SK-N-SH (cell line): ENCODE data around the gene SPACA7. TPM values are rescaled to one million over a fixed set of nuclear protein-coding genes. Genes with fewer than 3 reads are reported as not detected.

Experiments used
- CTCF ChIA-PET: fragments of 300-600, 350-600 bp; formaldehyde crosslinking; extraction: SDS; loops from one replicate; lab custom pipeline; 2021; lab: Yijun Ruan, JAX
- POLR2A ChIA-PET: fragments of 350-600 bp; sonication (Branson Sonifier 250); formaldehyde crosslinking; extraction: SDS; loops from one replicate; lab custom pipeline; 2020; ENCODE audit warnings: antibody characterized with exemption, inconsistent platforms; lab: Yijun Ruan, JAX
- DNase-seq: peaks from one replicate; pipeline ENCODE4 v3.0.0; 2012
- H2AFZ ChIP-seq: fragments of 200-600 bp; sonication (generic); 2 replicates; pipeline ENCODE4 v1.8.1; 2016; ENCODE audit warnings: antibody characterized with exemption, mild to moderate bottlenecking, low read depth
- H3F3A ChIP-seq: fragments of 200-600 bp; sonication (generic); replicated peaks from 2 replicates; pipeline ENCODE3; 2016; ENCODE audit warnings: antibody characterized with exemption, mild to moderate bottlenecking; ENCODE audit not compliant: insufficient read depth
- H3K27ac ChIP-seq, 2 experiments: fragments of 200-500 bp in 1 of 2; fragments of 200-600 bp in 1 of 2; sonication (Bioruptor generic) in 1 of 2; sonication (generic), shearing (Covaris generic) in 1 of 2; 2 replicates each; pipeline versions ENCODE4 v1.5.1 to v1.6.1; 2014 to 2016; ENCODE audit warnings: low read depth in 2 of 2, inconsistent platforms in 1 of 2, low read length in 1 of 2, mild to moderate bottlenecking in 1 of 2, mixed read lengths in 1 of 2
- H3K27me3 ChIP-seq: fragments of 200-600 bp; sonication (generic), shearing (Covaris generic); 2 replicates; pipeline ENCODE4 v1.6.1; 2016; ENCODE audit warnings: mixed run types; ENCODE audit not compliant: insufficient read depth
- H3K36me3 ChIP-seq, 2 experiments: fragments of 200-500 bp in 1 of 2; fragments of 200-600 bp in 1 of 2; sonication (Bioruptor generic) in 1 of 2; sonication (generic) in 1 of 2; replicated peaks in 1 of 2; 2 replicates each; pipeline versions ENCODE3 to v1.5.1; 2014 to 2016; ENCODE audit warnings: low read length in 1 of 2, mild to moderate bottlenecking in 1 of 2; ENCODE audit not compliant: insufficient read depth in 2 of 2, control insufficient read depth in 1 of 2
- H3K4me1 ChIP-seq, 2 experiments: fragments of 200-500 bp in 1 of 2; fragments of 200-600 bp in 1 of 2; sonication (Bioruptor generic) in 1 of 2; sonication (generic), shearing (Covaris generic) in 1 of 2; 2 replicates each; pipeline versions ENCODE4 v1.5.1 to v1.6.1; 2014 to 2016; ENCODE audit warnings: low read depth in 1 of 2, low read length in 1 of 2, mixed run types in 1 of 2; ENCODE audit not compliant: insufficient read depth in 2 of 2, control insufficient read depth in 1 of 2
- H3K4me2 ChIP-seq: fragments of 200-600 bp; sonication (generic), shearing (Covaris generic); 2 replicates; pipeline ENCODE4 v1.6.1; 2017; ENCODE audit warnings: mixed run types
- H3K4me3 ChIP-seq, 2 experiments: fragments of 200-500 bp in 1 of 2; fragments of 200-600 bp in 1 of 2; sonication (Bioruptor generic) in 1 of 2; sonication (generic), shearing (Covaris generic) in 1 of 2; 2 replicates each; pipeline versions ENCODE4 v1.5.1 to v1.8.1; 2014 to 2016; ENCODE audit warnings: low read depth in 2 of 2, inconsistent platforms in 1 of 2, low read length in 1 of 2, mild to moderate bottlenecking in 1 of 2, mixed read lengths in 1 of 2, moderate library complexity in 1 of 2
- H3K79me2 ChIP-seq: fragments of 200-600 bp; sonication (generic); 2 replicates; pipeline ENCODE4 v1.8.1; 2017; ENCODE audit warnings: mild to moderate bottlenecking; ENCODE audit not compliant: insufficient read depth
- H3K9ac ChIP-seq: fragments of 200-600 bp; sonication (generic); 2 replicates; pipeline ENCODE4 v1.6.1; 2017; ENCODE audit warnings: mixed run types
- H3K9me2 ChIP-seq: fragments of 200-600 bp; sonication (generic); 2 replicates; pipeline ENCODE4 v1.6.1; 2017; ENCODE audit warnings: mixed run types
- H3K9me3 ChIP-seq: fragments of 200-600 bp; sonication (generic); 2 replicates; pipeline ENCODE4 v1.6.1; 2017; ENCODE audit warnings: mixed run types, mild to moderate bottlenecking, moderate library complexity
- H4K20me1 ChIP-seq: fragments of 200-600 bp; sonication (generic); 2 replicates; pipeline ENCODE4 v1.6.1; 2017; ENCODE audit warnings: mild to moderate bottlenecking, mixed run types; ENCODE audit not compliant: insufficient read depth
- CHD2 ChIP-seq: fragments of 150-350 bp; IDR thresholded peaks from 2 replicates; pipeline ENCODE4 v1.6.1; 2018; ENCODE audit warnings: low read length; ENCODE audit not compliant: partially characterized antibody
- CTCF ChIP-seq: fragments of 200-600 bp; sonication (generic); IDR thresholded peaks from 2 replicates; pipeline ENCODE4 v1.6.1; 2017; ENCODE audit warnings: antibody characterized with exemption, mild to moderate bottlenecking, moderate library complexity
- EP300 ChIP-seq, 2 experiments: IDR thresholded peaks; 2 replicates each; pipeline versions ENCODE4 v1.4.0 to v1.6.1; 2012; ENCODE audit warnings: borderline replicate concordance in 1 of 2, low read depth in 1 of 2, low read length in 1 of 2
- EZH2phosphoT487 ChIP-seq: fragments of 200-600 bp; sonication (generic); IDR thresholded peaks from 2 replicates; pipeline ENCODE4 v1.6.1; 2017; ENCODE audit warnings: low read depth, mixed run types, mild to moderate bottlenecking, antibody characterized with exemption, moderate library complexity, borderline replicate concordance
- FOSL2 ChIP-seq: IDR thresholded peaks from 2 replicates; pipeline ENCODE4 v1.4.0; 2012; ENCODE audit warnings: low read depth, mild to moderate bottlenecking, moderate library complexity, borderline replicate concordance
- IRF3 ChIP-seq: fragments of 150-350 bp; IDR thresholded peaks from 2 replicates; pipeline ENCODE4 v1.6.1; 2016; ENCODE audit warnings: mild to moderate bottlenecking, low read depth, low read length
- JUND ChIP-seq: IDR thresholded peaks from 2 replicates; pipeline ENCODE4 v1.4.0; 2012
- MEF2A ChIP-seq: IDR thresholded peaks from 2 replicates; pipeline ENCODE4 v1.4.0; 2012; ENCODE audit warnings: low read depth, borderline replicate concordance
- MXI1 ChIP-seq: IDR thresholded peaks from 2 replicates; pipeline ENCODE4 v1.6.1; 2012; ENCODE audit warnings: mild to moderate bottlenecking, low read depth, low read length, improper control_type of control experiment
- NRF1 ChIP-seq: IDR thresholded peaks from 2 replicates; pipeline ENCODE4 v1.6.1; 2012; ENCODE audit warnings: low read depth, mild to moderate bottlenecking, low read length
- POLR2AphosphoS5 ChIP-seq: IDR thresholded peaks from 2 replicates; pipeline ENCODE4 v1.6.1; 2012; ENCODE audit warnings: low read depth, low read length
- REST ChIP-seq: IDR thresholded peaks from 2 replicates; pipeline ENCODE4 v1.6.1; 2012; ENCODE audit warnings: mild to moderate bottlenecking, low read depth, low read length, moderate library complexity
- RFX5 ChIP-seq: IDR thresholded peaks from 2 replicates; pipeline ENCODE4 v1.6.1; 2012; ENCODE audit warnings: mild to moderate bottlenecking, improper control_type of control experiment, low read length
- SIN3A ChIP-seq: IDR thresholded peaks from 2 replicates; pipeline ENCODE4 v1.6.1; 2012; ENCODE audit warnings: low read depth, mild to moderate bottlenecking, low read length, moderate library complexity, borderline replicate concordance
- SMC3 ChIP-seq: IDR thresholded peaks from 2 replicates; pipeline ENCODE4 v1.6.1; 2012; ENCODE audit warnings: low read depth, low read length, improper control_type of control experiment
- TCF12 ChIP-seq: IDR thresholded peaks from 2 replicates; pipeline ENCODE4 v1.4.0; 2012
- TEAD4 ChIP-seq: IDR thresholded peaks from 2 replicates; pipeline ENCODE4 v1.4.0; 2012; ENCODE audit warnings: mild to moderate bottlenecking, borderline replicate concordance; ENCODE audit not compliant: insufficient read depth
- USF1 ChIP-seq: IDR thresholded peaks from 2 replicates; pipeline ENCODE4 v1.4.0; 2012; ENCODE audit warnings: low read depth, borderline replicate concordance
- ZBTB33 ChIP-seq: IDR thresholded peaks from 2 replicates; pipeline ENCODE4 v1.4.0; 2012; ENCODE audit warnings: low read depth, borderline replicate concordance
- WGBS: methylation state at CpG from one replicate; pipeline ENCODE4 v1.1.6; 2017; ENCODE audit warnings: low lambda C conversion rate; 5-methylcytosine and 5-hydroxymethylcytosine counted together
- polyA plus RNA-seq, 3 experiments: library from polyadenylated mRNA; depleted of rRNA; stranded (reverse); fragments of >200 nt; gene quantifications; 2 replicates each; pipeline ENCODE4 v1.2.3, GENCODE V29; 2012

Gene SPACA7
- polyA plus RNA-seq, 1 of the 3 experiments (the other 2 are of a cell fraction): not detected

- H2AFZ ChIP-seq: no peak overlapping the region
- no peak overlapping the region for H3K9ac ChIP-seq
- no peak overlapping the region for H3K27ac ChIP-seq
- CTCF ChIA-PET: interaction anchor here (1.2 kb wide), 1 partner anchor 17 kb away, joined by 3 read pairs; no protein-coding TSS in a partner anchor
- H3F3A ChIP-seq: no peaks in the 10 kb centered on the region
- TF ChIP-seq USF1 (no peak), SMC3 (no peak), CTCF (no peak), EP300 (IDR thresholded peaks at IDR 0.05; ENCODE audit: borderline replicate concordance in 1 of 2, low read depth in 1 of 2, low read length in 1 of 2) (no peak), POLR2AphosphoS5 (no peak), MXI1 (no peak), JUND (no peak), TCF12 (no peak), IRF3 (no peak), REST (no peak), MEF2A (no peak), TEAD4 (no peak), NRF1 (no peak), RFX5 (no peak), EZH2phosphoT487 (no peak), CHD2 (no peak), FOSL2 (no peak), SIN3A (no peak), ZBTB33 (no peak)
- TF ChIP-seq, all 33 proteins: peak for 0
- no peaks in the 10 kb centered on the region for H3K36me3 ChIP-seq
- no peak overlapping the region for H3K4me2 ChIP-seq
- no peaks in the 10 kb centered on the region for H4K20me1 ChIP-seq
- H3K27me3 ChIP-seq: peaks cover 14% of the 10 kb centered on the region; the same call in 1 of the 2 replicates
- WGBS: 13% methylated on average over 8 of the region's 8 CpGs
- H3K9me3 ChIP-seq: no peaks in the 10 kb centered on the region
- H3K9me2 ChIP-seq: no peaks in the 10 kb centered on the region
- no peaks in the 10 kb centered on the region for H3K4me1 ChIP-seq
- POLR2A ChIA-PET: no interaction called here
- no peak for DNase-seq
- H3K79me2 ChIP-seq: no peaks in the 10 kb centered on the region
- no peak overlapping the region for H3K4me3 ChIP-seq
Observed at GRCh38 chr13:112368883-112369282, 7.3 kb upstream of the SPACA7 start.
